ENCODE data around the gene LARP4. TPM values are rescaled to one million over a fixed set of nuclear protein-coding genes. Genes with fewer than 3 reads are reported as not detected.

The LARP4 gene
- total and polyA plus RNA-seq, 2 of the 4 experiments (the other 2 are of a cell fraction) = 11.3 to 42.5 TPM

- H3K36me3 ChIP-seq (ENCODE audit: control insufficient read depth, insufficient read depth, low read length) = no peaks in the 10 kb centered on the region; the same call in 1 of the 2 replicates
- dilution Hi-C loops (cut with HindIII; ENCODE audit: low sequenced_read_pairs, unreplicated experiment) (no loop called here), in situ Hi-C loops (cut with MboI; ENCODE audit: low sequenced_read_pairs) (loop anchor here (25.0 kb wide), 1 partner anchor 847 kb away; no protein-coding TSS in a partner anchor), intact Hi-C loops (cut with micrococcal nuclease) (loop anchor here (5.0 kb wide), 1 partner anchor 57 kb away; no protein-coding TSS in a partner anchor)
- H3K23ac ChIP-seq (ENCODE audit: low read depth, low read length) = no peak overlapping the region
- no peak overlapping the region for H3K4me3 ChIP-seq (ENCODE audit: insufficient read depth, low read depth, low read length)
- ATAC-seq (ENCODE audit: low read depth) (no peak; the same call in 1 of the 2 replicates), DNase-seq (no peak)
- no peaks in the 10 kb centered on the region for H3K27me3 ChIP-seq (ENCODE audit: control insufficient read depth, insufficient read depth, low read length)
- ChIA-PET POLR2A (ENCODE audit: unreplicated experiment) (no interaction called here), CTCF (no interaction called here)
- H2BK5ac ChIP-seq (ENCODE audit: low read depth, low read length, poor library complexity, severe bottlenecking) = no peak overlapping the region
- H4K91ac ChIP-seq (ENCODE audit: insufficient read depth, low read depth, low read length) = no peak overlapping the region
- no peak overlapping the region for H3K56ac ChIP-seq (ENCODE audit: extremely low read depth, insufficient read depth, low read length)
- no peak overlapping the region for H3K27ac ChIP-seq (ENCODE audit: insufficient read depth, low read length)
- no peak overlapping the region for H3K18ac ChIP-seq (ENCODE audit: low read depth, low read length)
- peaks cover 13% of the 10 kb centered on the region for H3K4me1 ChIP-seq (ENCODE audit: control insufficient read depth, insufficient read depth, low read length)
- WGBS, 2 experiments (ENCODE audit: extremely low coverage in 2 of 2, insufficient read length in 1 of 2) = 38% methylated on average over 1 of the region's 2 CpGs; no CpG with 5 or more reads in 1 of the 2 experiments
- no peak overlapping the region for H4K8ac ChIP-seq (ENCODE audit: low read depth in 2 of 2, low read length in 2 of 2)
- H3K14ac ChIP-seq (replicated peaks; ENCODE audit: low read depth, low read length) = peak overlapping the region; percentile 5; the same call in 1 of the 2 replicates
- no TSS peak for BruUV-seq (replicated peaks)
- no peak overlapping the region for H3K4ac ChIP-seq (ENCODE audit: low read depth, low read length)
- H3K4me2 ChIP-seq (ENCODE audit: low read depth, low read length) = no peak overlapping the region
- TF ChIP-seq RFX5 (IDR thresholded peaks at IDR 0.05; ENCODE audit: low read depth, low read length) (no peak), ELK1 (IDR thresholded peaks at IDR 0.05; ENCODE audit: borderline replicate concordance, low read depth, low read length) (no peak), MAFK (IDR thresholded peaks at IDR 0.05; ENCODE audit: low read depth, low read length) (no peak), MXI1 (IDR thresholded peaks at IDR 0.05; ENCODE audit: borderline replicate concordance, low read depth, low read length) (no peak), USF2 (IDR thresholded peaks at IDR 0.05; ENCODE audit: low read depth, low read length) (no peak), MAZ (IDR thresholded peaks at IDR 0.05; ENCODE audit: borderline replicate concordance, low read depth, low read length) (no peak), RAD21 (IDR thresholded peaks at IDR 0.05; ENCODE audit: low read length) (no peak), RCOR1 (IDR thresholded peaks at IDR 0.05; ENCODE audit: insufficient replicate concordance, low read length) (no peak), CEBPB (IDR thresholded peaks at IDR 0.05; ENCODE audit: low read depth, low read length) (no peak), CHD1 (IDR thresholded peaks at IDR 0.05; ENCODE audit: low read depth, low read length) (no peak)
- H2BK120ac ChIP-seq (ENCODE audit: low read depth, low read length) = no peak overlapping the region
- no peak overlapping the region for H2AFZ ChIP-seq (replicated peaks; ENCODE audit: low read length, poor library complexity)
- no peak overlapping the region for H2BK15ac ChIP-seq (ENCODE audit: low read depth, low read length)
- no peak overlapping the region for H2AK9ac ChIP-seq (replicated peaks; ENCODE audit: low read depth, low read length, poor library complexity)
- no peak overlapping the region for H2BK20ac ChIP-seq (ENCODE audit: low read depth, low read length)
- peaks cover 6% of the 10 kb centered on the region for H3K9me1 ChIP-seq (ENCODE audit: insufficient read depth, low read length)
- peaks cover 29 to 73% of the 10 kb centered on the region in 2 experiments for H3K79me1 ChIP-seq (ENCODE audit: low read depth in 1 of 2, low read length in 2 of 2)
- H4K20me1 ChIP-seq (ENCODE audit: insufficient read depth, low read length) = peaks cover 3% of the 10 kb centered on the region; the same call in 1 of the 2 replicates
- no peaks in the 10 kb centered on the region for H3K9me3 ChIP-seq (ENCODE audit: control insufficient read depth, insufficient read depth, low read length)
- H4K5ac ChIP-seq (ENCODE audit: low read depth, low read length) = no peak overlapping the region
- H3K9ac ChIP-seq (ENCODE audit: low read depth, low read length) = no peak overlapping the region
- H2AK5ac ChIP-seq (ENCODE audit: low read depth, low read length) = no peak overlapping the region
Measured at GRCh38 chr12:50515587-50515986, 114.9 kb downstream of the LARP4 start.

Data from IMR-90 (cell line).